GM18508 (cell line): ENCODE data around the gene HNMT.
"Not testable (repeated sequence)": the region's sequence is repeated elsewhere in the genome, so short reads cannot be mapped to it uniquely, and the experiment has no call there.

Experiments
- ATAC-seq: cut with Tn5 transposase; IDR thresholded peaks from one replicate; pipeline ENCODE4 v1.9.1; 2021; ENCODE audit warnings: moderate number of reproducible peaks; ENCODE audit not compliant: insufficient read depth, unreplicated experiment

HNMT gene

GRCh38 chr2:137964066-137964858, at the start of gene HNMT:
TSS of gene HNMT (plus strand) at chr2:137964473. CDS start at chr2:137964492, 19 bp downstream.
- ATAC-seq, result no peak

GRCh38 chr2:137921105-137921880, 43.0 kb upstream of the HNMT start:
- no peak for ATAC-seq

DNA sequence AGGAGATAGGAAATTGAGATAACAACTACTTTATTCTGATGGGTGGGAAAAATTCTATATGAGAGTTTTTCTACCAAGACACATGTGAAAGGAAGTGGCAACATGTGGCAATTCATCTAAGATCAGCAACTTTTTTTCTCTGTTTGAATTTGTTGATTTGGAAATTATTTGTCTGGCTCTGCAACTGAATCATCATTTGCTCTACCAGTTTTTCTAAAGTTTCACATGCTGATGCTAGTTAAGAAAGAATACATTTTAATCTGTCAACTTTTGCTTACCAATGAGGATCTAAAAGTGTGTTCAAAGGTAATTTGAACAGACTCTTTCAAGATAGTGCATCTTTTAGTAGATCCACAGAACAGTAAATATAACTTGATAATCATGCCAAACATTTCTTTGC, 42.1 kb upstream of the HNMT start:
- not testable (repeated sequence) for ATAC-seq

DNA sequence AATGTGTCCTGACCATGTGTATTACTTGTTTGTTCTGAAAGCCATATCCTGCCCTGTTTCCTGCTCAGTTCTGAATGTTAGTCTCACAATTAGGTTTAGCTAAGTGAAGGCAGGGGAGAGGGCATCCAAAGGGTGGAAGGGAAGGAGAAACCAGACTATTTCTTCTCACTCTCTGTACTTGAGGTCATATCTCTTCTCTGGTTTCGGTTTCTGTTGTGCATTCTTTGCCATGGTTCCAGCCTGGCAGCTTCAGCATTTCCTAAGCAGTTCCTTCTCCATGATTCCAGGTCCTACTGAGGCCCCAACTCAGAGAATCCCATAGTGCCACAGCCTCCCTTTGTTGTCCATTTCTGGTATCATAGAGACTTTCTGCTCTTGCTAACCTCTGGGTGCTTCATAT, 40.3 kb upstream of the HNMT start:
- no peak for ATAC-seq

GRCh38 chr2:137925599-137925998, 38.7 kb upstream of the HNMT start:
- no peak for ATAC-seq

- no peak for ATAC-seq
These were observed 36.4 kb upstream of the HNMT start for GRCh38 chr2:137927846-137928245.

- ATAC-seq, result no peak
These were observed 35.4 kb upstream of the HNMT start for GRCh38 chr2:137928547-137929518.

DNA sequence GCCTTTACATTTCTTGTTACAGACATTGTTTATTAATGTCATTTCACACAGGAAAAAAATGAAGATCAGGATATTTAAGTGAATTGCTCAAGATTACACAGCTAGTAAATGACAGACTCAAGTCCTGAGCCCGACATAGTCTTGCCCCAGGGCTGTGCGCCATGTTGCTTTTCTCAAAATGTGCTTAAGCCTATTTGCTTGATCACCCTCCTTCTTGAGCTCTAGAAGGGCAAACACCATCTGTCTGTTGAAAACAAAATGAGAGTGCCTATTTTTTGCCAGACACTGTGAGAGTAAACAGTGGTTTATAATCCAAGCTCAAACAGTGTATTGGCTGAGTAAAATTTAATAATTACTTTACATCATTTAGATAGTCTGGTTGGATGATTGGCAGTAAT, 34.8 kb upstream of the HNMT start:
- ATAC-seq, result no peak

GRCh38 chr2:137930146-137930545, 34.1 kb upstream of the HNMT start:
- no peak for ATAC-seq

GRCh38 chr2:137935591-137935990, 28.7 kb upstream of the HNMT start:
- ATAC-seq, result no peak

- ATAC-seq, result no peak
These were observed 27.0 kb upstream of the HNMT start for GRCh38 chr2:137937246-137937645.

DNA sequence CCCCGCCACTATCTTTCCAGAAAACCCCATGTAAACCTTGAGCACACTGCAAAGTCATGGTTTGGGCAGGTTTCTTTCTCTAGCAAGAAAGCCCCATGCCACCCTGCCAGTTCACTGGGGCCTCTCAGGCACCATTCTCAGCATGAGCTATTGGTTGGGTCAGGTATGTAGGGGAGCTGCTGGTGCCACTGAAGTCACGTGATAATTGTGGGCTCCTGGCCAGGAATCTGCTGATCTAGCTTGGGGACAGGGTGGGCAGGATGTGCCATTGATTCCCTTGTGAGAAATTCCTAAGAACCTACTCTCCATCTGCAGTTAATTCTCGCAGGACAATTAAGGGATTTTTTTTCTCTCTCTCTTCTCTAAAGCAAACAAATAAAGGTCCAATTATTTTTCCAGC, 26.5 kb upstream of the HNMT start:
- ATAC-seq, result no peak

DNA sequence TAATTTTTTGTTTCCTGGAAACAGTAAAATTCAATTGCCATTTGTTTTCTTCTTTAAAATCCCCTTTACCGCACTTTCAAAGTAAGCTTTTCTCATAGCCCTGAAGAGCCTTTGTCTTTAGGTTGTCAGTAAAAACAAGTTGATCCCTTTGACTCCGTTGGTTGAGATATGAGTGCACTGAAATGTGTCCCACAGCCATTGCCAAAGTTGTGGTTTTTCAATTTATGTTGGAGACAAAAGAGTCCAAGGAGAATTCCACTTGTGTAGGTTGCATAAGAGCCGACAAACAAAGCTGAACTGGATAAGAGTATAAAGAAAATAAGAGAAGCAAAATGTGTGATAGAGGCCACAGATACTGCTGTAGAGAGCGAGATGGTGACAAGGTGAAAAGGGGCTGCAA, 26.1 kb upstream of the HNMT start:
- ATAC-seq, result no peak

GRCh38 chr2:137939026-137939425, 25.2 kb upstream of the HNMT start:
- ATAC-seq, result no peak

DNA sequence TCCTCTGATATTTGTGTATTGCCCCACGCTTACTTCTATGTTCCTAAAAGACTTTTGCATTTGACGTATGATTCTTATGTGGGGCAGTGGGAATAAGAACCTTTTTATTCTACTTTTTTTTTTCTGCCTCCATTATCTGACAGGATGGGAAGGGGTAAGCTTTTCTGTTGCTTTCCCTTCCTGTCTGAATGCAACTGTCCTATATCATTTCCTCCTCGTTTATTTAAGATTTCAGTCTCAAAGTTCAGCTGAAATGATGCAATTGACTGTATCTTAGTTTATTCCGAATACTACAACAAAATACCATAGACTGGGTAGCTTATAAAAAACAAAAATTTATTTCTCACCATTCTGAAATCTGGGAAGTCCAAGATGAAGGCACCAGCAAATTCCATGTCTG, 24.1 kb upstream of the HNMT start:
- ATAC-seq, result no peak

- no peak for ATAC-seq
These were observed 22.0 kb upstream of the HNMT start for GRCh38 chr2:137942037-137942832.

GRCh38 chr2:137942833-137943677, 21.2 kb upstream of the HNMT start:
- ATAC-seq, result no peak

GRCh38 chr2:137943678-137944347, 20.5 kb upstream of the HNMT start:
- no peak for ATAC-seq
